IMR-90 (cell line): ENCODE data around the gene GSTM1. TPM values are rescaled to one million over a fixed set of nuclear protein-coding genes. Genes with fewer than 3 reads are reported as not detected.
"Not testable (repeated sequence)": the region's sequence is repeated elsewhere in the genome, so short reads cannot be mapped to it uniquely, and the experiment has no call there.

Experiments
- ATAC-seq: fragments of 200-7000 bp; cut with Tn5 transposase; 2 replicates; pipeline ENCODE4 v1.9.1; 2020; ENCODE audit warnings: low read depth, mild to moderate bottlenecking, moderate library complexity
- BruUV-seq: library from RNA; stranded (reverse); fragments of 400-500 nt; replicated peaks from 2 replicates; lab custom pipeline; 2021; lab: Mats Ljungman, UMichigan
- CTCF ChIA-PET: fragments of 300-600 bp; formaldehyde crosslinking; extraction: SDS; loops from one replicate; lab custom pipeline; 2021; ENCODE audit warnings: antibody characterized with exemption; lab: Yijun Ruan, JAX
- POLR2A ChIA-PET: fragments of 300-600 bp; sonication (Branson Sonifier 250); formaldehyde crosslinking; loops from one replicate; lab custom pipeline; 2022; ENCODE audit warnings: antibody characterized with exemption; ENCODE audit not compliant: unreplicated experiment; lab: Charles Lee
- DNase-seq: peaks from one replicate; pipeline ENCODE4 v3.0.0; 2013
- H2AFZ ChIP-seq: replicated peaks from 2 replicates; pipeline ENCODE3; 2013; ENCODE audit warnings: low read length, mild to moderate bottlenecking; ENCODE audit not compliant: poor library complexity
- H2AK5ac ChIP-seq: 2 replicates; pipeline ENCODE4 v1.6.1; 2013; ENCODE audit warnings: low read depth, low read length, inconsistent platforms
- H2AK9ac ChIP-seq: replicated peaks from 2 replicates; pipeline ENCODE3; 2013; ENCODE audit warnings: mild to moderate bottlenecking, low read depth, low read length, moderate library complexity; ENCODE audit not compliant: poor library complexity
- H2BK120ac ChIP-seq: 2 replicates; pipeline ENCODE4 v1.6.1; 2013; ENCODE audit warnings: low read depth, low read length, inconsistent platforms
- H2BK15ac ChIP-seq: 3 replicates; pipeline ENCODE4 v1.6.1; 2013; ENCODE audit warnings: low read depth, low read length, inconsistent platforms
- H2BK20ac ChIP-seq: 2 replicates; pipeline ENCODE4 v1.6.1; 2013; ENCODE audit warnings: low read depth, mild to moderate bottlenecking, inconsistent platforms, low read length, moderate library complexity
- H2BK5ac ChIP-seq: 2 replicates; pipeline ENCODE4 v1.6.1; 2013; ENCODE audit warnings: mild to moderate bottlenecking, low read depth, low read length, inconsistent platforms; ENCODE audit not compliant: poor library complexity, severe bottlenecking
- H3K14ac ChIP-seq: replicated peaks from 2 replicates; pipeline ENCODE4 v1.6.1; 2013; ENCODE audit warnings: low read depth, low read length, inconsistent platforms
- H3K18ac ChIP-seq: 2 replicates; pipeline ENCODE4 v1.6.1; 2013; ENCODE audit warnings: low read depth, low read length, control low read depth
- H3K23ac ChIP-seq: 2 replicates; pipeline ENCODE4 v1.6.1; 2013; ENCODE audit warnings: low read depth, low read length, inconsistent platforms
- H3K27ac ChIP-seq: 2 replicates; pipeline ENCODE4 v1.5.1; 2013; ENCODE audit warnings: mild to moderate bottlenecking, control low read depth, low read length; ENCODE audit not compliant: insufficient read depth
- H3K27me3 ChIP-seq: 2 replicates; pipeline ENCODE4 v1.6.1; 2013; ENCODE audit warnings: low read length; ENCODE audit not compliant: control insufficient read depth, insufficient read depth
- H3K36me3 ChIP-seq: 2 replicates; pipeline ENCODE4 v1.6.1; 2013; ENCODE audit warnings: low read length, mixed read lengths; ENCODE audit not compliant: control insufficient read depth, insufficient read depth
- H3K4ac ChIP-seq: 2 replicates; pipeline ENCODE4 v1.6.1; 2013; ENCODE audit warnings: low read depth, low read length, inconsistent platforms
- H3K4me1 ChIP-seq: 2 replicates; pipeline ENCODE4 v1.6.1; 2013; ENCODE audit warnings: low read length, mixed read lengths; ENCODE audit not compliant: control insufficient read depth, insufficient read depth
- H3K4me2 ChIP-seq: 2 replicates; pipeline ENCODE4 v1.6.1; 2013; ENCODE audit warnings: low read depth, mild to moderate bottlenecking, control low read depth, low read length, moderate library complexity
- H3K4me3 ChIP-seq: 2 replicates; pipeline ENCODE4 v1.5.1; 2013; ENCODE audit warnings: low read depth, mild to moderate bottlenecking, control low read depth, low read length, moderate library complexity; ENCODE audit not compliant: insufficient read depth
- H3K56ac ChIP-seq: 2 replicates; pipeline ENCODE4 v1.6.1; 2013; ENCODE audit warnings: low read length, inconsistent platforms; ENCODE audit not compliant: insufficient read depth; ENCODE audit errors: extremely low read depth
- H3K79me1 ChIP-seq, 2 experiments: 2 replicates each; pipeline ENCODE4 v1.6.1; 2013; ENCODE audit warnings: low read length in 2 of 2, inconsistent platforms in 1 of 2, low read depth in 1 of 2
- H3K9ac ChIP-seq: 2 replicates; pipeline ENCODE4 v1.6.1; 2013; ENCODE audit warnings: low read depth, low read length, control low read depth
- H3K9me1 ChIP-seq: 2 replicates; pipeline ENCODE4 v1.6.1; 2013; ENCODE audit warnings: low read length, inconsistent platforms; ENCODE audit not compliant: insufficient read depth
- H3K9me3 ChIP-seq: 2 replicates; pipeline ENCODE4 v1.6.1; 2013; ENCODE audit warnings: low read length; ENCODE audit not compliant: control insufficient read depth, insufficient read depth
- H4K20me1 ChIP-seq: 2 replicates; pipeline ENCODE4 v1.6.1; 2013; ENCODE audit warnings: low read length, inconsistent platforms; ENCODE audit not compliant: insufficient read depth
- H4K5ac ChIP-seq: 2 replicates; pipeline ENCODE4 v1.6.1; 2013; ENCODE audit warnings: mild to moderate bottlenecking, low read depth, low read length, control low read depth
- H4K8ac ChIP-seq, 2 experiments: 2 replicates each; pipeline ENCODE4 v1.6.1; 2013; ENCODE audit warnings: low read depth in 2 of 2, low read length in 2 of 2, control low read depth in 1 of 2, inconsistent platforms in 1 of 2
- H4K91ac ChIP-seq: 2 replicates; pipeline ENCODE4 v1.6.1; 2013; ENCODE audit warnings: low read depth, low read length, inconsistent platforms; ENCODE audit not compliant: insufficient read depth
- BHLHE40 ChIP-seq: fragments of 150-350 bp; IDR thresholded peaks from 2 replicates; pipeline ENCODE4 v1.6.1; 2016; ENCODE audit warnings: mild to moderate bottlenecking, low read depth, low read length
- CHD1 ChIP-seq: IDR thresholded peaks from 2 replicates; pipeline ENCODE4 v1.6.1; 2012; ENCODE audit warnings: low read depth, low read length, improper control_type of control experiment
- FOS ChIP-seq: fragments of 150-350 bp; IDR thresholded peaks from 2 replicates; pipeline ENCODE4 v1.6.1; 2016; ENCODE audit warnings: low read depth, low read length
- MAFK ChIP-seq: IDR thresholded peaks from 2 replicates; pipeline ENCODE4 v1.6.1; 2012; ENCODE audit warnings: low read depth, low read length, improper control_type of control experiment
- MXI1 ChIP-seq: IDR thresholded peaks from 2 replicates; pipeline ENCODE4 v1.6.1; 2012; ENCODE audit warnings: low read depth, mild to moderate bottlenecking, low read length, moderate library complexity, borderline replicate concordance
- POLR2A ChIP-seq: IDR thresholded peaks from 2 replicates; pipeline ENCODE4 v1.6.1; 2012; ENCODE audit warnings: mild to moderate bottlenecking, low read depth, low read length
- RAD21 ChIP-seq: IDR thresholded peaks from 2 replicates; pipeline ENCODE4 v1.6.1; 2012; ENCODE audit warnings: low read length, improper control_type of control experiment
- SMC3 ChIP-seq: fragments of 150-350 bp; IDR thresholded peaks from 2 replicates; pipeline ENCODE4 v1.6.1; 2016; ENCODE audit warnings: low read depth, mild to moderate bottlenecking, antibody characterized with exemption, low read length, moderate library complexity
- USF2 ChIP-seq: fragments of 150-350 bp; IDR thresholded peaks from 2 replicates; pipeline ENCODE4 v1.6.1; 2017; ENCODE audit warnings: mild to moderate bottlenecking, antibody characterized with exemption, low read length, low read depth
- WGBS, 2 experiments: methylation state at CpG; one replicate each; pipeline versions ENCODE4 v1.1.5 to v1.1.7; 2013; ENCODE audit warnings: missing lambda C conversion rate in 2 of 2; ENCODE audit not compliant: insufficient read length in 1 of 2; ENCODE audit errors: extremely low coverage in 2 of 2; 5-methylcytosine and 5-hydroxymethylcytosine counted together
- dilution Hi-C: fragments of 300-500 bp; cut with HindIII; formaldehyde crosslinking; loops from one replicate; pipeline ENCODE4 v1.14.3; 2018; ENCODE audit warnings: low sequenced_read_pairs; ENCODE audit not compliant: unreplicated experiment
- in situ Hi-C: fragments of 300-500 bp; cut with MboI; formaldehyde crosslinking; loops from 3 replicates; pipeline ENCODE4 v1.14.3; 2019; ENCODE audit warnings: low sequenced_read_pairs, inconsistent platforms, mixed read lengths
- intact Hi-C: fragments of 100-400 bp; cut with micrococcal nuclease; formaldehyde crosslinking; loops from 2 replicates; pipeline ENCODE4 v1.10.0; 2022
- polyA plus RNA-seq, 3 experiments: library from polyadenylated mRNA; depleted of rRNA; stranded (reverse); fragments of >200 nt; gene quantifications; 2 replicates each; pipeline ENCODE4 v1.2.3, GENCODE V29; 2012; ENCODE audit warnings: low replicate concordance in 1 of 3
- total RNA-seq: library from RNA; depleted of rRNA; stranded (reverse); fragments of >200 nt; gene quantifications from 2 replicates; pipeline ENCODE4 v1.2.3, GENCODE V29; 2012

Gene GSTM1
- total and polyA plus RNA-seq, 2 of the 4 experiments (the other 2 are of a cell fraction): not detected

GRCh38 chr1:109697066-109697465, 9.4 kb downstream of the GSTM1 start:
- TF ChIP-seq SMC3: no peak
- no peak for TF ChIP-seq USF2
- no peak for TF ChIP-seq MAFK
- no peak for TF ChIP-seq POLR2A
- no peak for TF ChIP-seq RAD21
- TF ChIP-seq FOS: no peak
- TF ChIP-seq BHLHE40: no peak
- no peak for TF ChIP-seq CHD1
- no peak for TF ChIP-seq MXI1
- no peak overlapping the region for H3K18ac ChIP-seq
- no CpG with 5 or more reads among the region's 4 CpGs for WGBS, 2 experiments
- dilution Hi-C loops: no loop called here
- ATAC-seq: no peak
- H2AFZ ChIP-seq: no peak overlapping the region
- BruUV-seq: no TSS peak
- no peak overlapping the region for H2BK15ac ChIP-seq
- H3K9me3 ChIP-seq: no peaks in the 10 kb centered on the region
- H3K4me1 ChIP-seq: no peaks in the 10 kb centered on the region
- H3K23ac ChIP-seq: no peak overlapping the region
- H3K36me3 ChIP-seq: no peaks in the 10 kb centered on the region
- CTCF ChIA-PET: no interaction called here
- no peak overlapping the region for H3K27ac ChIP-seq
- no peak overlapping the region for H3K4me2 ChIP-seq
- no peaks in the 10 kb centered on the region for H4K20me1 ChIP-seq
- H3K9me1 ChIP-seq: no peaks in the 10 kb centered on the region
- no peak overlapping the region for H2AK5ac ChIP-seq
- no peak overlapping the region for H3K4ac ChIP-seq
- H2BK5ac ChIP-seq: no peak overlapping the region
- no peak overlapping the region for H3K4me3 ChIP-seq
- H3K27me3 ChIP-seq: no peaks in the 10 kb centered on the region
- H3K9ac ChIP-seq: no peak overlapping the region
- in situ Hi-C loops: no loop called here
- H4K5ac ChIP-seq: no peak overlapping the region
- no peak overlapping the region for H2BK20ac ChIP-seq
- no peaks in the 10 kb centered on the region for H3K79me1 ChIP-seq
- no peak overlapping the region for H2BK120ac ChIP-seq
- no peak overlapping the region for H2AK9ac ChIP-seq
- H3K56ac ChIP-seq: no peak overlapping the region
- no peak overlapping the region for H3K14ac ChIP-seq
- H4K91ac ChIP-seq: no peak overlapping the region
- DNase-seq: no peak
- POLR2A ChIA-PET: no interaction called here
- intact Hi-C loops: no loop called here
- no peak overlapping the region for H4K8ac ChIP-seq

- H4K91ac ChIP-seq, H2AK9ac ChIP-seq, H3K9ac ChIP-seq, H3K4me3 ChIP-seq, H2BK20ac ChIP-seq, H3K4me1 ChIP-seq, H2AFZ ChIP-seq, ATAC-seq, H3K9me3 ChIP-seq, H3K4ac ChIP-seq, H2AK5ac ChIP-seq, H3K56ac ChIP-seq, H2BK15ac ChIP-seq, H4K20me1 ChIP-seq, DNase-seq, H3K27me3 ChIP-seq, POLR2A ChIA-PET, H3K27ac ChIP-seq, H3K23ac ChIP-seq, H3K4me2 ChIP-seq, H3K36me3 ChIP-seq, in situ Hi-C loops, H3K14ac ChIP-seq, BruUV-seq, dilution Hi-C loops, H3K79me1 ChIP-seq, H2BK5ac ChIP-seq, H4K5ac ChIP-seq, H4K8ac ChIP-seq, H3K18ac ChIP-seq, CTCF ChIA-PET, H3K9me1 ChIP-seq, H2BK120ac ChIP-seq, intact Hi-C loops: not testable (repeated sequence)
- no CpG with 5 or more reads among the region's 4 CpGs for WGBS, 2 experiments
Measured at GRCh38 chr1:109697861-109698260, 10.2 kb downstream of the GSTM1 start.
